ENCODE measurements around the gene OSBPL3.

Gene OSBPL3

GRCh38 chr7:24847754-24848153, 132.2 kb downstream of the OSBPL3 start:
- no peak for TF ChIP-seq CTCF (IDR thresholded peaks at IDR 0.05; ENCODE audit: borderline replicate concordance, insufficient read depth, low read depth, low read length)

GRCh38 chr7:24843821-24844434, 136.1 kb downstream of the OSBPL3 start:
- TF ChIP-seq CTCF (IDR thresholded peaks at IDR 0.05; ENCODE audit: borderline replicate concordance, insufficient read depth, low read depth, low read length): no peak
- no peak overlapping the region for H3K4me3 ChIP-seq (ENCODE audit: low read depth, low read length)

More at GRCh38 chr7:24847754-24848153, 132.2 kb downstream of the OSBPL3 start:
- H3K4me3 ChIP-seq (ENCODE audit: low read depth, low read length): no peak overlapping the region

- no peak for TF ChIP-seq CTCF (IDR thresholded peaks at IDR 0.05; ENCODE audit: borderline replicate concordance, insufficient read depth, low read depth, low read length)
- no peak overlapping the region for H3K4me3 ChIP-seq (ENCODE audit: low read depth, low read length)
Observed at GRCh38 chr7:24842449-24843241, 137.3 kb downstream of the OSBPL3 start.

GRCh38 chr7:24842029-24842428, 137.9 kb downstream of the OSBPL3 start:
- no peak overlapping the region for H3K4me3 ChIP-seq (ENCODE audit: low read depth, low read length)

GRCh38 chr7:24840563-24840962, 139.4 kb downstream of the OSBPL3 start:
- no peak for TF ChIP-seq CTCF (IDR thresholded peaks at IDR 0.05; ENCODE audit: borderline replicate concordance, insufficient read depth, low read depth, low read length)
- H3K4me3 ChIP-seq (ENCODE audit: low read depth, low read length): no peak overlapping the region

More at GRCh38 chr7:24842029-24842428, 137.9 kb downstream of the OSBPL3 start:
- TF ChIP-seq CTCF (IDR thresholded peaks at IDR 0.05; ENCODE audit: borderline replicate concordance, insufficient read depth, low read depth, low read length): no peak

- H3K4me3 ChIP-seq (ENCODE audit: low read depth, low read length): no peak overlapping the region
- TF ChIP-seq CTCF (IDR thresholded peaks at IDR 0.05; ENCODE audit: borderline replicate concordance, insufficient read depth, low read depth, low read length): no peak
Observed at GRCh38 chr7:24836084-24836483, 143.9 kb downstream of the OSBPL3 start.

GRCh38 chr7:24835643-24836042, 144.3 kb downstream of the OSBPL3 start:
- no peak for TF ChIP-seq CTCF (IDR thresholded peaks at IDR 0.05; ENCODE audit: borderline replicate concordance, insufficient read depth, low read depth, low read length)
- no peak overlapping the region for H3K4me3 ChIP-seq (ENCODE audit: low read depth, low read length)
